HEK293 (cell line): ENCODE data around the gene STING1.

Source experiments
- BCL11A ChIP-seq: fragments of 450-650 bp; formaldehyde crosslinking; IDR thresholded peaks from 2 replicates; pipeline ENCODE4 v1.5.1; 2016; ENCODE audit warnings: low read depth, missing biosample characterization, missing genetic modification characterization
- CTCF ChIP-seq: fragments of 450-650 bp; formaldehyde crosslinking; IDR thresholded peaks from 2 replicates; pipeline ENCODE4 v1.5.1; 2016; ENCODE audit warnings: missing biosample characterization, missing genetic modification characterization
- ZBTB26 ChIP-seq: fragments of 450-650 bp; formaldehyde crosslinking; optimal IDR thresholded peaks from 2 replicates; pipeline ENCODE3; 2016; ENCODE audit warnings: missing biosample characterization, mild to moderate bottlenecking, missing genetic modification characterization
- ZFP41 ChIP-seq: fragments of 450-650 bp; formaldehyde crosslinking; IDR thresholded peaks from 2 replicates; pipeline ENCODE4 v1.5.1; 2016; ENCODE audit warnings: missing biosample characterization, missing genetic modification characterization, borderline replicate concordance
- ZNF184 ChIP-seq: fragments of 450-650 bp; IDR thresholded peaks from 2 replicates; pipeline ENCODE4 v1.5.1; 2018; ENCODE audit warnings: missing biosample characterization, mild to moderate bottlenecking, missing genetic modification characterization
- ZNF274 ChIP-seq, 2 experiments: fragments of 200-500 bp in 1 of 2; fragments of 450-650 bp in 1 of 2; sonication (Bioruptor generic) in 1 of 2; formaldehyde crosslinking in 1 of 2; IDR thresholded peaks; 2 replicates each; pipeline versions ENCODE4 v1.5.1 to v1.6.1; 2014 to 2016; ENCODE audit warnings: borderline replicate concordance in 1 of 2, inconsistent platforms in 1 of 2, low read length in 1 of 2, missing biosample characterization in 1 of 2, missing genetic modification characterization in 1 of 2
- ZNF394 ChIP-seq: fragments of 450-650 bp; formaldehyde crosslinking; IDR thresholded peaks from 2 replicates; pipeline ENCODE4 v1.5.1; 2016; ENCODE audit warnings: missing biosample characterization, missing genetic modification characterization, mild to moderate bottlenecking, moderate library complexity, borderline replicate concordance
- ZNF580 ChIP-seq: fragments of 450-650 bp; formaldehyde crosslinking; IDR thresholded peaks from 2 replicates; pipeline ENCODE4 v1.5.1; 2016; ENCODE audit warnings: missing biosample characterization, missing genetic modification characterization
- ZNF692 ChIP-seq: fragments of 450-650 bp; formaldehyde crosslinking; IDR thresholded peaks from 2 replicates; pipeline ENCODE4 v1.5.1; 2016; ENCODE audit warnings: missing biosample characterization, missing genetic modification characterization
- ZNF76 ChIP-seq: fragments of 450-650 bp; formaldehyde crosslinking; IDR thresholded peaks from 2 replicates; pipeline ENCODE4; 2016; ENCODE audit warnings: low read depth, missing biosample characterization, missing genetic modification characterization, borderline replicate concordance
- ZNF777 ChIP-seq: fragments of 450-650 bp; formaldehyde crosslinking; IDR thresholded peaks from 2 replicates; pipeline ENCODE4 v1.5.1; 2017; ENCODE audit warnings: missing biosample characterization, missing genetic modification characterization, borderline replicate concordance

- no peak for TF ChIP-seq ZNF394 (tag by site-specific recombination)
- TF ChIP-seq CTCF = no peak
- TF ChIP-seq ZFP41 (tag by site-specific recombination) = no peak
- no peak; the same call in 1 of the 2 replicates for TF ChIP-seq ZNF76
- TF ChIP-seq ZNF692 = no peak
- no peak for TF ChIP-seq ZNF274 (IDR thresholded peaks at IDR 0.05; ENCODE audit: low read length)
- 0 out of 2 replicates have a peak, but pooled peaks have one; percentile 17 for TF ChIP-seq ZNF274 (tag by site-specific recombination; IDR thresholded peaks at IDR 0.05; ENCODE audit: borderline replicate concordance)
- TF ChIP-seq ZNF580 (tag by site-specific recombination) = no peak
- no peak for TF ChIP-seq ZBTB26 (tag by site-specific recombination)
- TF ChIP-seq BCL11A = no peak
- TF ChIP-seq ZNF777 (tag by site-specific recombination) = no peak
- TF ChIP-seq ZNF184 (tag by site-specific recombination) = no peak
These were observed 28.6 kb downstream of the STING1 start for GRCh38 chr5:139453683-139454567.
